ENCODE data around the gene YJEFN3. TPM values are rescaled to one million over a fixed set of nuclear protein-coding genes. Genes with fewer than 3 reads are reported as not detected.

The YJEFN3 gene
- total and polyA plus RNA-seq, 2 donors from 2014 or later: 3.1 to 3.7 TPM

GRCh38 chr19:19517235-19517619 lies 11.5 kb upstream of the YJEFN3 start:
- Histone ChIP-seq H3K36me3 (ENCODE audit: control insufficient read depth in 2 of 3, insufficient read depth in 3 of 3, low read length in 3 of 3) (peaks cover 0 to 5% (median 2%) of the 10 kb centered on the region in 3 donors), H3K27me3 (ENCODE audit: control insufficient read depth, insufficient read depth, low read length) (no peaks in the 10 kb centered on the region), H3K4me3 (ENCODE audit: low read length in 3 of 3) (peak overlapping the region in 1 of 3 donors; percentile 97), H3K9me3 (ENCODE audit: control insufficient read depth in 2 of 3, insufficient read depth in 1 of 3, low read length in 3 of 3) (no peaks in the 10 kb centered on the region), H3K4me1 (ENCODE audit: control insufficient read depth in 2 of 3, insufficient read depth in 2 of 3, low read depth in 1 of 3, low read length in 3 of 3) (peaks cover 0 to 9% (median 8%) of the 10 kb centered on the region in 3 donors), H3K9ac (ENCODE audit: low read length in 3 of 3) (peak overlapping the region in 1 of 3 donors; percentile 90), H3K27ac (ENCODE audit: low read depth in 2 of 2, low read length in 2 of 2) (no peak overlapping the region)
- TF ChIP-seq, protein P1, sequence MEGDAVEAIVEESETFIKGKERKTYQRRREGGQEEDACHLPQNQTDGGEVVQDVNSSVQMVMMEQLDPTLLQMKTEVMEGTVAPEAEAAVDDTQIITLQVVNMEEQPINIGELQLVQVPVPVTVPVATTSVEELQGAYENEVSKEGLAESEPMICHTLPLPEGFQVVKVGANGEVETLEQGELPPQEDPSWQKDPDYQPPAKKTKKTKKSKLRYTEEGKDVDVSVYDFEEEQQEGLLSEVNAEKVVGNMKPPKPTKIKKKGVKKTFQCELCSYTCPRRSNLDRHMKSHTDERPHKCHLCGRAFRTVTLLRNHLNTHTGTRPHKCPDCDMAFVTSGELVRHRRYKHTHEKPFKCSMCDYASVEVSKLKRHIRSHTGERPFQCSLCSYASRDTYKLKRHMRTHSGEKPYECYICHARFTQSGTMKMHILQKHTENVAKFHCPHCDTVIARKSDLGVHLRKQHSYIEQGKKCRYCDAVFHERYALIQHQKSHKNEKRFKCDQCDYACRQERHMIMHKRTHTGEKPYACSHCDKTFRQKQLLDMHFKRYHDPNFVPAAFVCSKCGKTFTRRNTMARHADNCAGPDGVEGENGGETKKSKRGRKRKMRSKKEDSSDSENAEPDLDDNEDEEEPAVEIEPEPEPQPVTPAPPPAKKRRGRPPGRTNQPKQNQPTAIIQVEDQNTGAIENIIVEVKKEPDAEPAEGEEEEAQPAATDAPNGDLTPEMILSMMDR (IDR thresholded peaks at IDR 0.05; ENCODE audit: borderline replicate concordance, extremely low read depth, insufficient read depth): no peak
- intact Hi-C loops (cut with DNase I): no loop called here
- FAIRE-seq (no peak), DNase-seq (no peak)

DNA sequence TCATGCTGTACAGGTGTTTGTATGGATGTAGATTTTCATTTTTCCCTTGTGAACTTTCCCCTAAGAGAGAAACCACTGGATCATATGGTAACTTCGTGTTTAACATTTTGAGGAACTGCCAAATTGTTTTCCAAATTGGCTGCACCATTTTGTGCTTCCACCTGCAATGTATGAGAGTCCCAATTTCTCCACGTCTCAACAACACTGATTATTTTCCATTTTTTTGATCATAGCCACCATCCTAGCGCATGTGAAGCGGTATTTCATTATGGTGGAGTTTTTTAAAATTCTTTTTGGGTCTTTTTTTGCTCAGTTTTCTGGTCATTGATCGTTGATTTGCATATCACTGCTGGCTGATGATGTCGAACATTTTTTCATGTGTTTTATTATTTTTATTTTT lies 7.7 kb upstream of the YJEFN3 start:
- no peak for FAIRE-seq
- no peak overlapping the region for H3K9ac ChIP-seq (ENCODE audit: low read length in 3 of 3)
- no peaks in the 10 kb centered on the region for H3K27me3 ChIP-seq (ENCODE audit: control insufficient read depth, insufficient read depth, low read length)
- no peak for DNase-seq
- H3K4me3 ChIP-seq (ENCODE audit: low read length in 3 of 3): no peak overlapping the region
- no peak overlapping the region for H3K27ac ChIP-seq (ENCODE audit: low read depth in 2 of 2, low read length in 2 of 2)
- H3K4me1 ChIP-seq (ENCODE audit: control insufficient read depth in 2 of 3, insufficient read depth in 2 of 3, low read depth in 1 of 3, low read length in 3 of 3): peaks cover 0 to 3% (median 2%) of the 10 kb centered on the region in 3 donors
- no peaks in the 10 kb centered on the region for H3K9me3 ChIP-seq (ENCODE audit: control insufficient read depth in 2 of 3, insufficient read depth in 1 of 3, low read length in 3 of 3)
- TF ChIP-seq, protein P1 (IDR thresholded peaks at IDR 0.05; ENCODE audit: borderline replicate concordance, extremely low read depth, insufficient read depth): no peak
- peaks cover 0 to 8% (median 4%) of the 10 kb centered on the region in 3 donors for H3K36me3 ChIP-seq (ENCODE audit: control insufficient read depth in 2 of 3, insufficient read depth in 3 of 3, low read length in 3 of 3)
- intact Hi-C loops (cut with DNase I): no loop called here

- no peaks in the 10 kb centered on the region for H3K27me3 ChIP-seq (ENCODE audit: control insufficient read depth, insufficient read depth, low read length)
- TF ChIP-seq, protein P1 (IDR thresholded peaks at IDR 0.05; ENCODE audit: borderline replicate concordance, extremely low read depth, insufficient read depth): no peak
- H3K4me3 ChIP-seq (ENCODE audit: low read length in 3 of 3): no peak overlapping the region
- H3K9me3 ChIP-seq (ENCODE audit: control insufficient read depth in 2 of 3, insufficient read depth in 1 of 3, low read length in 3 of 3): no peaks in the 10 kb centered on the region
- peaks cover 0 to 8% (median 4%) of the 10 kb centered on the region in 3 donors for H3K36me3 ChIP-seq (ENCODE audit: control insufficient read depth in 2 of 3, insufficient read depth in 3 of 3, low read length in 3 of 3)
- H3K4me1 ChIP-seq (ENCODE audit: control insufficient read depth in 2 of 3, insufficient read depth in 2 of 3, low read depth in 1 of 3, low read length in 3 of 3): peaks cover 0 to 2% (median 0%) of the 10 kb centered on the region in 3 donors
- no peak overlapping the region for H3K27ac ChIP-seq (ENCODE audit: low read depth in 2 of 2, low read length in 2 of 2)
- no peak overlapping the region for H3K9ac ChIP-seq (ENCODE audit: low read length in 3 of 3)
- intact Hi-C loops (cut with DNase I): no loop called here
- FAIRE-seq (no peak), DNase-seq (no peak)
Measured at GRCh38 chr19:19523177-19523576, 5.5 kb upstream of the YJEFN3 start.

- Histone ChIP-seq H3K9me3 (ENCODE audit: control insufficient read depth in 2 of 3, insufficient read depth in 1 of 3, low read length in 3 of 3) (no peaks in the 10 kb centered on the region), H3K4me3 (ENCODE audit: low read length in 3 of 3) (no peak overlapping the region), H3K4me1 (ENCODE audit: control insufficient read depth in 2 of 3, insufficient read depth in 2 of 3, low read depth in 1 of 3, low read length in 3 of 3) (peaks cover 0 to 2% (median 0%) of the 10 kb centered on the region in 3 donors), H3K9ac (ENCODE audit: low read length in 3 of 3) (no peak overlapping the region), H3K36me3 (ENCODE audit: control insufficient read depth in 2 of 3, insufficient read depth in 3 of 3, low read length in 3 of 3) (peaks cover 0 to 8% (median 4%) of the 10 kb centered on the region in 3 donors), H3K27ac (ENCODE audit: low read depth in 2 of 2, low read length in 2 of 2) (no peak overlapping the region), H3K27me3 (ENCODE audit: control insufficient read depth, insufficient read depth, low read length) (no peaks in the 10 kb centered on the region)
- DNase-seq (no peak), FAIRE-seq (no peak)
- TF ChIP-seq, protein P1 (IDR thresholded peaks at IDR 0.05; ENCODE audit: borderline replicate concordance, extremely low read depth, insufficient read depth): no peak
- intact Hi-C loops (cut with DNase I): no loop called here
Measured at GRCh38 chr19:19524053-19524452, 4.7 kb upstream of the YJEFN3 start.
